SK-N-SH treated with all-trans-retinoic acid at 6 μM for 48 hours (cell line): Measurements from ENCODE around the gene GRID1.

ENCODE experiments used
- POU6F1 ChIP-seq: fragments of 250-450 bp; sonication (Bioruptor Pico); IDR thresholded peaks from 2 replicates; pipeline ENCODE4 v1.8.0; 2021; ENCODE audit warnings: low read depth, mild to moderate bottlenecking, moderate library complexity, borderline replicate concordance
- SNAI2 ChIP-seq: fragments of 250-450 bp; sonication (Bioruptor Pico); IDR thresholded peaks from 2 replicates; pipeline ENCODE4 v1.5.0; 2020; ENCODE audit warnings: mild to moderate bottlenecking, moderate library complexity
- TSHZ2 ChIP-seq: fragments of 250-450 bp; sonication (Bioruptor Pico); IDR thresholded peaks from 2 replicates; pipeline ENCODE4 v1.5.0; 2020; ENCODE audit warnings: mild to moderate bottlenecking, moderate library complexity
- ZNF8 ChIP-seq: fragments of 450-650 bp; formaldehyde crosslinking; IDR thresholded peaks from 2 replicates; pipeline ENCODE4 v1.5.0; 2020; ENCODE audit warnings: mild to moderate bottlenecking, moderate library complexity

GRCh38 chr10:86168256-86168655, 198.3 kb downstream of the GRID1 start:
- no peak for TF ChIP-seq ZNF8 (CRISPR knock-in tag)
- no peak for TF ChIP-seq POU6F1
- no peak for TF ChIP-seq SNAI2 (CRISPR knock-in tag)
- no peak for TF ChIP-seq TSHZ2 (CRISPR knock-in tag)
